ENCODE results near the gene RTP4.

DNA sequence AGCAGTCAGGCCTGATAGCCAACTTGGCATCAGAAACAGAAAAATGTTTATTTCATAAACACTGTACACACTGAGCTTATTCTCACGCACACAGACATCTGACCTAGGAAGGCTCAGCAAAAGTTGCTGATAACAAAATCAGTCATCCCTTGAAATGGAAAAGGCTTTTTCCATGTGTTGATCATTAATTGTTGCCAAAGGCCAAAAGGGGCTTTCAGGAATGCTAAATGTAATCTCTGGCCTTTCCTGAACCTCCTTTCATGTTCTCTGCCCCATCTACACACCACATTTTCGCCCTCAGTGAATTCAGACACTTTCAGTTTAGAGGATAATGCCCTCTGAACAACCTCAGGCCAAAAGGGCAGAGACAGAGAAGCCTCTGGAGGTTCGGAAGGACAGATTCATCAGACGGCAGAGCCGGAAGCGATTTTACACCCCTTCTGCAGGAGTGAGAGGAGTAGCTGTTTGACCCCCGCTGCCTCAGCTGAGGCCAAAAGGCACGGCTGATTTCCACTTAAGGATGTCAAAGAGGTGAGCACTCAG lies 14.5 kb downstream of the RTP4 start:
- TF ChIP-seq, protein P1, sequence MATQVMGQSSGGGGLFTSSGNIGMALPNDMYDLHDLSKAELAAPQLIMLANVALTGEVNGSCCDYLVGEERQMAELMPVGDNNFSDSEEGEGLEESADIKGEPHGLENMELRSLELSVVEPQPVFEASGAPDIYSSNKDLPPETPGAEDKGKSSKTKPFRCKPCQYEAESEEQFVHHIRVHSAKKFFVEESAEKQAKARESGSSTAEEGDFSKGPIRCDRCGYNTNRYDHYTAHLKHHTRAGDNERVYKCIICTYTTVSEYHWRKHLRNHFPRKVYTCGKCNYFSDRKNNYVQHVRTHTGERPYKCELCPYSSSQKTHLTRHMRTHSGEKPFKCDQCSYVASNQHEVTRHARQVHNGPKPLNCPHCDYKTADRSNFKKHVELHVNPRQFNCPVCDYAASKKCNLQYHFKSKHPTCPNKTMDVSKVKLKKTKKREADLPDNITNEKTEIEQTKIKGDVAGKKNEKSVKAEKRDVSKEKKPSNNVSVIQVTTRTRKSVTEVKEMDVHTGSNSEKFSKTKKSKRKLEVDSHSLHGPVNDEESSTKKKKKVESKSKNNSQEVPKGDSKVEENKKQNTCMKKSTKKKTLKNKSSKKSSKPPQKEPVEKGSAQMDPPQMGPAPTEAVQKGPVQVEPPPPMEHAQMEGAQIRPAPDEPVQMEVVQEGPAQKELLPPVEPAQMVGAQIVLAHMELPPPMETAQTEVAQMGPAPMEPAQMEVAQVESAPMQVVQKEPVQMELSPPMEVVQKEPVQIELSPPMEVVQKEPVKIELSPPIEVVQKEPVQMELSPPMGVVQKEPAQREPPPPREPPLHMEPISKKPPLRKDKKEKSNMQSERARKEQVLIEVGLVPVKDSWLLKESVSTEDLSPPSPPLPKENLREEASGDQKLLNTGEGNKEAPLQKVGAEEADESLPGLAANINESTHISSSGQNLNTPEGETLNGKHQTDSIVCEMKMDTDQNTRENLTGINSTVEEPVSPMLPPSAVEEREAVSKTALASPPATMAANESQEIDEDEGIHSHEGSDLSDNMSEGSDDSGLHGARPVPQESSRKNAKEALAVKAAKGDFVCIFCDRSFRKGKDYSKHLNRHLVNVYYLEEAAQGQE (IDR thresholded peaks at IDR 0.05; ENCODE audit: low read depth) = no peak
- no peak for TF ChIP-seq YY1 (IDR thresholded peaks at IDR 0.05; ENCODE audit: low read depth)
- TF ChIP-seq CEBPB (IDR thresholded peaks at IDR 0.05) = no peak
- TF ChIP-seq EP300 (IDR thresholded peaks at IDR 0.05; ENCODE audit: borderline replicate concordance) = no peak
- TF ChIP-seq, protein P2, sequence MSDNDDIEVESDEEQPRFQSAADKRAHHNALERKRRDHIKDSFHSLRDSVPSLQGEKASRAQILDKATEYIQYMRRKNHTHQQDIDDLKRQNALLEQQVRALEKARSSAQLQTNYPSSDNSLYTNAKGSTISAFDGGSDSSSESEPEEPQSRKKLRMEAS (IDR thresholded peaks at IDR 0.05) = no peak
- TF ChIP-seq RAD21 (IDR thresholded peaks at IDR 0.05; ENCODE audit: low read depth) = no peak

Measured in Ishikawa (cell line).